HL-60 (cell line): ENCODE results near the gene NFIX.

Experiments
- DNase-seq, 2 experiments: peaks; one replicate each; pipeline ENCODE4 v3.0.0-alpha.2; 2010 to 2020; ENCODE audit warnings: low read depth in 1 of 2, low spot score in 1 of 2
- H3K27ac ChIP-seq: fragments of 250-450 bp; sonication (Bioruptor Pico); replicated peaks from 2 replicates; pipeline ENCODE4 v1.5.1; 2020; ENCODE audit warnings: mild to moderate bottlenecking, moderate library complexity
- H3K27me3 ChIP-seq: fragments of 250-450 bp; sonication (Bioruptor Pico); 2 replicates; pipeline ENCODE4 v1.5.1; 2021; ENCODE audit warnings: mild to moderate bottlenecking, moderate library complexity; ENCODE audit not compliant: insufficient read depth, poor library complexity, severe bottlenecking
- H3K4me3 ChIP-seq: replicated peaks from 2 replicates; pipeline ENCODE4 v1.5.1; 2011; ENCODE audit warnings: mild to moderate bottlenecking, control low read depth, low read length; ENCODE audit not compliant: insufficient read depth
- GABPA ChIP-seq: IDR thresholded peaks from 2 replicates; pipeline ENCODE4 v1.6.1; 2012; ENCODE audit warnings: low read depth
- POLR2AphosphoS5 ChIP-seq: IDR thresholded peaks from 2 replicates; pipeline ENCODE4 v1.6.1; 2012; ENCODE audit warnings: low read depth
- SPI1 ChIP-seq: IDR thresholded peaks from 2 replicates; pipeline ENCODE4 v1.6.1; 2012; ENCODE audit warnings: low read depth, mild to moderate bottlenecking, borderline replicate concordance
- TF ChIP-seq, protein P1 (sequence below): IDR thresholded peaks from one replicate; pipeline ENCODE4 v1.5.1; 2011; ENCODE audit warnings: low read length, control low read depth, inconsistent platforms; ENCODE audit not compliant: insufficient read depth
- TF ChIP-seq, protein P2 (sequence below): IDR thresholded peaks from 2 replicates; pipeline ENCODE4 v1.6.1; 2012; ENCODE audit warnings: low read depth; ENCODE audit not compliant: insufficient replicate concordance

NFIX gene

DNA sequence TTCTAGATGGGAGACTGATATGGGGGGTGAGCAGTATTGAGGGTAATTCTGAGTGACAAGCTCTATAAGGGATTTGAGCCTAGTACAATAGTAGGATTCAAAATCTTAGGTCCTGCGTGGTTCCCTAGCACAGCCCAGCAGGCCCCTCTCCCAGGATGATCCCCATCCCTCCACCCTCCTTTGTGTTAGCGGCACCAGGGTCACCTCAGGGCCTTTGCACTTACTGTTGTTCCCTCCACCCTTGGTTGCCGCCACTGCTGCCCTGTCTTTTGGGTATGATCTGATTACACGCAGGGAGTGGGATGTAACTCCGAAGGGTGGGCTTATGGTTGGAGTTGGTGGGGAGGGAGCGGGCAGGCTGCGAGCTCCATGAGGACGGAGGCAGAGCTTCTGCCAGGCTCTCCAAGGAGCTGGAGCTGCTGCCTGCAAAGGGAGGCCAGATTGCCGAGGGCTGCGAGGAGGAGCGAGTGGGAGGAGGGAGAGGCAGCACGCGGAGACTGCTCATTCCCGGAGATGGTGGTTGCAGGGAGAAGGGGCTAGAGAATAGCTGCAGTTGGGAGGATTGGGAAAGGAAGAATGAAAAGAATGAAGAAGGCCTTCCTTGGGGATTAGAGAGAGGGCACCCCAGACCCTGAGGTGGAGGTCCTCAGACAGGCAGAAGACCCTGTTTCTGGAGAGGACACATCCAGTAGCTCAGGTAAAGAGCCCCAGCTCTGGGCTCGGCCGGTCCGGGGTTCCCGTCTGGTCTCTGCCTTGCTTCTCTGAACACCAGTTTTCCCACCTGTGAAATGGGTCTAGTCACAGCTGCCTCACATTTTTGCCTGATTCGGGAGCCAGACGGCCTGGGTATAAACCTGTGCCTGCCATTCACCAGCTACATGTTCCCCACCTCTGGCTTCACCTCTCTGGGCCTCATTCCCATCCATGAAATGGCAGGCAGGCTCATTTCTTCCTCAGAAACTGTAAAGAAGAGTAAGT lies 128.0 kb downstream of the NFIX start:
- H3K27ac ChIP-seq = no peak overlapping the region
- H3K4me3 ChIP-seq = no peak overlapping the region
- H3K27me3 ChIP-seq = no peaks in the 10 kb centered on the region
- TF ChIP-seq POLR2AphosphoS5 = no peak
- TF ChIP-seq, protein P1, sequence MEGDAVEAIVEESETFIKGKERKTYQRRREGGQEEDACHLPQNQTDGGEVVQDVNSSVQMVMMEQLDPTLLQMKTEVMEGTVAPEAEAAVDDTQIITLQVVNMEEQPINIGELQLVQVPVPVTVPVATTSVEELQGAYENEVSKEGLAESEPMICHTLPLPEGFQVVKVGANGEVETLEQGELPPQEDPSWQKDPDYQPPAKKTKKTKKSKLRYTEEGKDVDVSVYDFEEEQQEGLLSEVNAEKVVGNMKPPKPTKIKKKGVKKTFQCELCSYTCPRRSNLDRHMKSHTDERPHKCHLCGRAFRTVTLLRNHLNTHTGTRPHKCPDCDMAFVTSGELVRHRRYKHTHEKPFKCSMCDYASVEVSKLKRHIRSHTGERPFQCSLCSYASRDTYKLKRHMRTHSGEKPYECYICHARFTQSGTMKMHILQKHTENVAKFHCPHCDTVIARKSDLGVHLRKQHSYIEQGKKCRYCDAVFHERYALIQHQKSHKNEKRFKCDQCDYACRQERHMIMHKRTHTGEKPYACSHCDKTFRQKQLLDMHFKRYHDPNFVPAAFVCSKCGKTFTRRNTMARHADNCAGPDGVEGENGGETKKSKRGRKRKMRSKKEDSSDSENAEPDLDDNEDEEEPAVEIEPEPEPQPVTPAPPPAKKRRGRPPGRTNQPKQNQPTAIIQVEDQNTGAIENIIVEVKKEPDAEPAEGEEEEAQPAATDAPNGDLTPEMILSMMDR = no peak
- no peak for TF ChIP-seq GABPA
- TF ChIP-seq, protein P2, sequence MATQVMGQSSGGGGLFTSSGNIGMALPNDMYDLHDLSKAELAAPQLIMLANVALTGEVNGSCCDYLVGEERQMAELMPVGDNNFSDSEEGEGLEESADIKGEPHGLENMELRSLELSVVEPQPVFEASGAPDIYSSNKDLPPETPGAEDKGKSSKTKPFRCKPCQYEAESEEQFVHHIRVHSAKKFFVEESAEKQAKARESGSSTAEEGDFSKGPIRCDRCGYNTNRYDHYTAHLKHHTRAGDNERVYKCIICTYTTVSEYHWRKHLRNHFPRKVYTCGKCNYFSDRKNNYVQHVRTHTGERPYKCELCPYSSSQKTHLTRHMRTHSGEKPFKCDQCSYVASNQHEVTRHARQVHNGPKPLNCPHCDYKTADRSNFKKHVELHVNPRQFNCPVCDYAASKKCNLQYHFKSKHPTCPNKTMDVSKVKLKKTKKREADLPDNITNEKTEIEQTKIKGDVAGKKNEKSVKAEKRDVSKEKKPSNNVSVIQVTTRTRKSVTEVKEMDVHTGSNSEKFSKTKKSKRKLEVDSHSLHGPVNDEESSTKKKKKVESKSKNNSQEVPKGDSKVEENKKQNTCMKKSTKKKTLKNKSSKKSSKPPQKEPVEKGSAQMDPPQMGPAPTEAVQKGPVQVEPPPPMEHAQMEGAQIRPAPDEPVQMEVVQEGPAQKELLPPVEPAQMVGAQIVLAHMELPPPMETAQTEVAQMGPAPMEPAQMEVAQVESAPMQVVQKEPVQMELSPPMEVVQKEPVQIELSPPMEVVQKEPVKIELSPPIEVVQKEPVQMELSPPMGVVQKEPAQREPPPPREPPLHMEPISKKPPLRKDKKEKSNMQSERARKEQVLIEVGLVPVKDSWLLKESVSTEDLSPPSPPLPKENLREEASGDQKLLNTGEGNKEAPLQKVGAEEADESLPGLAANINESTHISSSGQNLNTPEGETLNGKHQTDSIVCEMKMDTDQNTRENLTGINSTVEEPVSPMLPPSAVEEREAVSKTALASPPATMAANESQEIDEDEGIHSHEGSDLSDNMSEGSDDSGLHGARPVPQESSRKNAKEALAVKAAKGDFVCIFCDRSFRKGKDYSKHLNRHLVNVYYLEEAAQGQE = no peak
- no peak for TF ChIP-seq SPI1
- no peak for DNase-seq

DNA sequence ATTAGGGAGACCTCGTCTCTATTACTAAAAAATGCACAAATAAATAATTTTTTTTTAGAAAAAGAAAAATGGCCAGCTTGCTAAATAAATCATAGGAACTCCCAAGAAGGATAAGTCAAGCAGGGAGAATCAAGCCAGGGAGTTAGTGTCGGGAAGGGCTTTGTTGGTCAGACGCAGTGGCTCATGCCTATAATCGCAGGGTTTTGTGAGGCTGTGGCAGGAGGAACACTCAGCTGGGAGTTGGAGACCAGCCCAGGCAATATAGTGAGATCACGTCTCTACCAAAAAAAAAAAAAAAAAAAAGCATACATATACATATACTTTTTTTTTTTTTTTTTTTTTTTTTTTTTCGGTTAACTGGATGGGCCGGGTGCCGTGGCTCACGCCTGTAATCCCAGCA lies 131.8 kb downstream of the NFIX start:
- DNase-seq = no peak
- no peak for TF ChIP-seq GABPA
- TF ChIP-seq, protein P1 = no peak
- no peak for TF ChIP-seq POLR2AphosphoS5
- TF ChIP-seq SPI1 = no peak
- TF ChIP-seq, protein P2 = no peak

DNA sequence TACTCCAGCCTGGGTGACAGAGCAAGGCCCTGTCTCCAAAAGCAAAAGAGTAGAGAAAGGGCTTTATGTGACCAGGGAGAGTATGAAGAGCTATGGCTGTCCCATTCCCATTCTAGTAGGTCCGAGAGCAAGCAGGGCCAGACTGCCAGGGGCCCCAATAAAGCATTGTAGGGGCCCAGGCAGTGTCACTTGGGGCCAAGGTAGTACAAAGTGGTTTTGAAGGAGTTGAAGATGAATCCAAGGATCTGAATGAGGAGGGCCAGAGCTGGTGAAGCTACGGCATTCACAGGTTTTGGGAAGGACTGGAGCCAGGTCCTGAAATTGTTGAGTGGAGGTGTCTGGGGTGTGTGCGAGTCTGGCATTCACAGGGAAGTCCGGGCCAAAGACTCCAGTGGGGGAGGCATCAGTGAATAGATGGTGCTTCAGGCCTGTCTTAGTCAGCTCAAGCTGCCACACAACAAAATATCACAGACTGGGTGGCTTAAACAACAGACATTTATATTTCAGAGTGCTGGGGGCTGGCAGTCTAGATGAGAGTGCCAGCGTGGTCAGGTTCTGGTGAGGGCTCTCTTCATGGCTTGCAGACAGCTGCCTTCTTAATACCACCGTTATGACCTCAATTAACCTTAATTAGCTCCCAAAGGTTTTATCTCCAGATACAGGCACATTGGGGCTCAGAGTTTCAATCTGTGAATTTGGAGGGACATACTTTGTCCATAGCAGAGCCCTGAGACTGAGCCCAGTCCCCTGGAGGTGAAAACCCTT lies 132.7 kb downstream of the NFIX start:
- TF ChIP-seq, protein P2 = no peak
- no peak for TF ChIP-seq GABPA
- TF ChIP-seq POLR2AphosphoS5 = no peak; the same call in 1 of the 2 replicates
- no peak overlapping the region for H3K4me3 ChIP-seq
- no peak for DNase-seq
- no peaks in the 10 kb centered on the region for H3K27me3 ChIP-seq
- H3K27ac ChIP-seq = no peak overlapping the region

More for the DNA sequence above, 131.8 kb downstream of the NFIX start:
- H3K27me3 ChIP-seq = no peaks in the 10 kb centered on the region
- H3K4me3 ChIP-seq = no peak overlapping the region
- no peak overlapping the region for H3K27ac ChIP-seq
